IMR-90 (cell line): ENCODE measurements around the gene SEPTIN5. TPM values are rescaled to one million over a fixed set of nuclear protein-coding genes. Genes with fewer than 3 reads are reported as not detected.

Experiments used
- ATAC-seq: fragments of 200-7000 bp; cut with Tn5 transposase; 2 replicates; pipeline ENCODE4 v1.9.1; 2020; ENCODE audit warnings: low read depth, mild to moderate bottlenecking, moderate library complexity
- BruUV-seq: library from RNA; stranded (reverse); fragments of 400-500 nt; replicated peaks from 2 replicates; lab custom pipeline; 2021; lab: Mats Ljungman, UMichigan
- CTCF ChIA-PET: fragments of 300-600 bp; formaldehyde crosslinking; extraction: SDS; loops from one replicate; lab custom pipeline; 2021; ENCODE audit warnings: antibody characterized with exemption; lab: Yijun Ruan, JAX
- POLR2A ChIA-PET: fragments of 300-600 bp; sonication (Branson Sonifier 250); formaldehyde crosslinking; loops from one replicate; lab custom pipeline; 2022; ENCODE audit warnings: antibody characterized with exemption; ENCODE audit not compliant: unreplicated experiment; lab: Charles Lee
- DNase-seq: peaks from one replicate; pipeline ENCODE4 v3.0.0; 2013
- H2AFZ ChIP-seq: replicated peaks from 2 replicates; pipeline ENCODE3; 2013; ENCODE audit warnings: low read length, mild to moderate bottlenecking; ENCODE audit not compliant: poor library complexity
- H2AK5ac ChIP-seq: 2 replicates; pipeline ENCODE4 v1.6.1; 2013; ENCODE audit warnings: low read depth, low read length, inconsistent platforms
- H2AK9ac ChIP-seq: replicated peaks from 2 replicates; pipeline ENCODE3; 2013; ENCODE audit warnings: mild to moderate bottlenecking, low read depth, low read length, moderate library complexity; ENCODE audit not compliant: poor library complexity
- H2BK120ac ChIP-seq: 2 replicates; pipeline ENCODE4 v1.6.1; 2013; ENCODE audit warnings: low read depth, low read length, inconsistent platforms
- H2BK15ac ChIP-seq: 3 replicates; pipeline ENCODE4 v1.6.1; 2013; ENCODE audit warnings: low read depth, low read length, inconsistent platforms
- H2BK20ac ChIP-seq: 2 replicates; pipeline ENCODE4 v1.6.1; 2013; ENCODE audit warnings: low read depth, mild to moderate bottlenecking, inconsistent platforms, low read length, moderate library complexity
- H2BK5ac ChIP-seq: 2 replicates; pipeline ENCODE4 v1.6.1; 2013; ENCODE audit warnings: mild to moderate bottlenecking, low read depth, low read length, inconsistent platforms; ENCODE audit not compliant: poor library complexity, severe bottlenecking
- H3K14ac ChIP-seq: replicated peaks from 2 replicates; pipeline ENCODE4 v1.6.1; 2013; ENCODE audit warnings: low read depth, low read length, inconsistent platforms
- H3K18ac ChIP-seq: 2 replicates; pipeline ENCODE4 v1.6.1; 2013; ENCODE audit warnings: low read depth, low read length, control low read depth
- H3K23ac ChIP-seq: 2 replicates; pipeline ENCODE4 v1.6.1; 2013; ENCODE audit warnings: low read depth, low read length, inconsistent platforms
- H3K27ac ChIP-seq: 2 replicates; pipeline ENCODE4 v1.5.1; 2013; ENCODE audit warnings: mild to moderate bottlenecking, control low read depth, low read length; ENCODE audit not compliant: insufficient read depth
- H3K27me3 ChIP-seq: 2 replicates; pipeline ENCODE4 v1.6.1; 2013; ENCODE audit warnings: low read length; ENCODE audit not compliant: control insufficient read depth, insufficient read depth
- H3K36me3 ChIP-seq: 2 replicates; pipeline ENCODE4 v1.6.1; 2013; ENCODE audit warnings: low read length, mixed read lengths; ENCODE audit not compliant: control insufficient read depth, insufficient read depth
- H3K4ac ChIP-seq: 2 replicates; pipeline ENCODE4 v1.6.1; 2013; ENCODE audit warnings: low read depth, low read length, inconsistent platforms
- H3K4me1 ChIP-seq: 2 replicates; pipeline ENCODE4 v1.6.1; 2013; ENCODE audit warnings: low read length, mixed read lengths; ENCODE audit not compliant: control insufficient read depth, insufficient read depth
- H3K4me2 ChIP-seq: 2 replicates; pipeline ENCODE4 v1.6.1; 2013; ENCODE audit warnings: low read depth, mild to moderate bottlenecking, control low read depth, low read length, moderate library complexity
- H3K4me3 ChIP-seq: 2 replicates; pipeline ENCODE4 v1.5.1; 2013; ENCODE audit warnings: low read depth, mild to moderate bottlenecking, control low read depth, low read length, moderate library complexity; ENCODE audit not compliant: insufficient read depth
- H3K56ac ChIP-seq: 2 replicates; pipeline ENCODE4 v1.6.1; 2013; ENCODE audit warnings: low read length, inconsistent platforms; ENCODE audit not compliant: insufficient read depth; ENCODE audit errors: extremely low read depth
- H3K79me1 ChIP-seq, 2 experiments: 2 replicates each; pipeline ENCODE4 v1.6.1; 2013; ENCODE audit warnings: low read length in 2 of 2, inconsistent platforms in 1 of 2, low read depth in 1 of 2
- H3K9ac ChIP-seq: 2 replicates; pipeline ENCODE4 v1.6.1; 2013; ENCODE audit warnings: low read depth, low read length, control low read depth
- H3K9me1 ChIP-seq: 2 replicates; pipeline ENCODE4 v1.6.1; 2013; ENCODE audit warnings: low read length, inconsistent platforms; ENCODE audit not compliant: insufficient read depth
- H3K9me3 ChIP-seq: 2 replicates; pipeline ENCODE4 v1.6.1; 2013; ENCODE audit warnings: low read length; ENCODE audit not compliant: control insufficient read depth, insufficient read depth
- H4K20me1 ChIP-seq: 2 replicates; pipeline ENCODE4 v1.6.1; 2013; ENCODE audit warnings: low read length, inconsistent platforms; ENCODE audit not compliant: insufficient read depth
- H4K5ac ChIP-seq: 2 replicates; pipeline ENCODE4 v1.6.1; 2013; ENCODE audit warnings: mild to moderate bottlenecking, low read depth, low read length, control low read depth
- H4K8ac ChIP-seq, 2 experiments: 2 replicates each; pipeline ENCODE4 v1.6.1; 2013; ENCODE audit warnings: low read depth in 2 of 2, low read length in 2 of 2, control low read depth in 1 of 2, inconsistent platforms in 1 of 2
- H4K91ac ChIP-seq: 2 replicates; pipeline ENCODE4 v1.6.1; 2013; ENCODE audit warnings: low read depth, low read length, inconsistent platforms; ENCODE audit not compliant: insufficient read depth
- BHLHE40 ChIP-seq: fragments of 150-350 bp; IDR thresholded peaks from 2 replicates; pipeline ENCODE4 v1.6.1; 2016; ENCODE audit warnings: mild to moderate bottlenecking, low read depth, low read length
- CEBPB ChIP-seq: IDR thresholded peaks from 2 replicates; pipeline ENCODE4 v1.6.1; 2012; ENCODE audit warnings: low read depth, low read length, improper control_type of control experiment
- CHD1 ChIP-seq: IDR thresholded peaks from 2 replicates; pipeline ENCODE4 v1.6.1; 2012; ENCODE audit warnings: low read depth, low read length, improper control_type of control experiment
- CTCF ChIP-seq: conservative IDR thresholded peaks from 2 replicates; pipeline ENCODE4 v1.5.1; 2012; ENCODE audit warnings: mild to moderate bottlenecking, low read depth, low read length, improper control_type of control experiment
- FOS ChIP-seq: fragments of 150-350 bp; IDR thresholded peaks from 2 replicates; pipeline ENCODE4 v1.6.1; 2016; ENCODE audit warnings: low read depth, low read length
- MAFK ChIP-seq: IDR thresholded peaks from 2 replicates; pipeline ENCODE4 v1.6.1; 2012; ENCODE audit warnings: low read depth, low read length, improper control_type of control experiment
- MAZ ChIP-seq: IDR thresholded peaks from 2 replicates; pipeline ENCODE4 v1.6.1; 2012; ENCODE audit warnings: low read depth, mild to moderate bottlenecking, low read length, improper control_type of control experiment, moderate library complexity, borderline replicate concordance
- MXI1 ChIP-seq: IDR thresholded peaks from 2 replicates; pipeline ENCODE4 v1.6.1; 2012; ENCODE audit warnings: low read depth, mild to moderate bottlenecking, low read length, moderate library complexity, borderline replicate concordance
- NFE2L2 ChIP-seq: fragments of 150-350 bp; IDR thresholded peaks from 2 replicates; pipeline ENCODE4 v1.6.1; 2016; ENCODE audit warnings: low read depth, mild to moderate bottlenecking, low read length
- RAD21 ChIP-seq: IDR thresholded peaks from 2 replicates; pipeline ENCODE4 v1.6.1; 2012; ENCODE audit warnings: low read length, improper control_type of control experiment
- SMC3 ChIP-seq: fragments of 150-350 bp; IDR thresholded peaks from 2 replicates; pipeline ENCODE4 v1.6.1; 2016; ENCODE audit warnings: low read depth, mild to moderate bottlenecking, antibody characterized with exemption, low read length, moderate library complexity
- WGBS, 2 experiments: methylation state at CpG; one replicate each; pipeline versions ENCODE4 v1.1.5 to v1.1.7; 2013; ENCODE audit warnings: missing lambda C conversion rate in 2 of 2; ENCODE audit not compliant: insufficient read length in 1 of 2; ENCODE audit errors: extremely low coverage in 2 of 2; 5-methylcytosine and 5-hydroxymethylcytosine counted together
- dilution Hi-C: fragments of 300-500 bp; cut with HindIII; formaldehyde crosslinking; loops from one replicate; pipeline ENCODE4 v1.14.3; 2018; ENCODE audit warnings: low sequenced_read_pairs; ENCODE audit not compliant: unreplicated experiment
- in situ Hi-C: fragments of 300-500 bp; cut with MboI; formaldehyde crosslinking; loops from 3 replicates; pipeline ENCODE4 v1.14.3; 2019; ENCODE audit warnings: low sequenced_read_pairs, inconsistent platforms, mixed read lengths
- intact Hi-C: fragments of 100-400 bp; cut with micrococcal nuclease; formaldehyde crosslinking; loops from 2 replicates; pipeline ENCODE4 v1.10.0; 2022
- polyA plus RNA-seq, 3 experiments: library from polyadenylated mRNA; depleted of rRNA; stranded (reverse); fragments of >200 nt; gene quantifications; 2 replicates each; pipeline ENCODE4 v1.2.3, GENCODE V29; 2012; ENCODE audit warnings: low replicate concordance in 1 of 3
- total RNA-seq: library from RNA; depleted of rRNA; stranded (reverse); fragments of >200 nt; gene quantifications from 2 replicates; pipeline ENCODE4 v1.2.3, GENCODE V29; 2012

The SEPTIN5 gene
- total and polyA plus RNA-seq, 2 of the 4 experiments (the other 2 are of a cell fraction): 16.8 to 20.7 TPM

GRCh38 chr22:19728836-19729235 lies 14.5 kb downstream of the SEPTIN5 start:
- DNase-seq (no peak), ATAC-seq (no peak)
- dilution Hi-C loops: no loop called here
- H3K36me3 ChIP-seq: no peaks in the 10 kb centered on the region
- H2BK5ac ChIP-seq: no peak overlapping the region
- ChIA-PET CTCF (interaction anchor here (1.6 kb wide), 1 partner anchor 220 kb away, joined by 7 read pairs; no protein-coding TSS in a partner anchor), POLR2A (no interaction called here)
- in situ Hi-C loops: no loop called here
- H3K23ac ChIP-seq: no peak overlapping the region
- H3K4me3 ChIP-seq: no peak overlapping the region
- no peak overlapping the region for H3K56ac ChIP-seq
- H3K14ac ChIP-seq: no peak overlapping the region
- H2AFZ ChIP-seq: no peak overlapping the region
- H2AK5ac ChIP-seq: no peak overlapping the region
- no peak overlapping the region for H4K8ac ChIP-seq
- H3K4me2 ChIP-seq: no peak overlapping the region
- no peaks in the 10 kb centered on the region; the same call in none of the 2 replicates for H3K4me1 ChIP-seq
- H3K9me3 ChIP-seq: no peaks in the 10 kb centered on the region
- H4K91ac ChIP-seq: no peak overlapping the region
- H3K79me1 ChIP-seq: no peaks in the 10 kb centered on the region
- H3K9me1 ChIP-seq: no peaks in the 10 kb centered on the region
- H2BK20ac ChIP-seq: no peak overlapping the region
- no peak overlapping the region for H3K4ac ChIP-seq
- no peak overlapping the region for H4K5ac ChIP-seq
- WGBS, 2 experiments: 48% methylated on average over 8 of the region's 10 CpGs; no CpG with 5 or more reads in 1 of the 2 experiments
- peaks cover 19% of the 10 kb centered on the region; the same call in 1 of the 2 replicates for H3K27me3 ChIP-seq
- no peak overlapping the region for H3K18ac ChIP-seq
- no peak overlapping the region for H2BK15ac ChIP-seq
- no peak overlapping the region for H3K27ac ChIP-seq
- intact Hi-C loops: no loop called here
- H2AK9ac ChIP-seq: no peak overlapping the region
- no peak overlapping the region for H3K9ac ChIP-seq
- BruUV-seq: no TSS peak
- TF ChIP-seq RAD21 (no peak), FOS (no peak), SMC3 (no peak), NFE2L2 (no peak), CHD1 (no peak), BHLHE40 (no peak), MXI1 (no peak), CEBPB (no peak), CTCF (no peak), MAFK (no peak), MAZ (no peak)
- H2BK120ac ChIP-seq: no peak overlapping the region
- no peaks in the 10 kb centered on the region for H4K20me1 ChIP-seq
